Measurements from ENCODE around the gene ARHGAP5. TPM values are rescaled to one million over a fixed set of nuclear protein-coding genes. Genes with fewer than 3 reads are reported as not detected.
A peak's percentile ranks its signal among the peaks of the same experiment; 100 is the strongest.

The ARHGAP5 gene
- total RNA-seq, 1 experiment from 2014 or later: 100 TPM

GRCh38 chr14:32078023-32078857, 1.1 kb downstream of the ARHGAP5 start:
- Mint-ChIP-seq H3K27me3 (ENCODE audit: insufficient read depth, unreplicated experiment) (no peaks in the 10 kb centered on the region), H3K27ac (ENCODE audit: low read depth, unreplicated experiment) (peak overlapping the region; percentile 96), H3K36me3 (ENCODE audit: insufficient read depth, unreplicated experiment) (peaks cover 15% of the 10 kb centered on the region), H3K4me3 (ENCODE audit: unreplicated experiment) (peak overlapping the region; percentile 98), H3K9me3 (ENCODE audit: unreplicated experiment) (no peaks in the 10 kb centered on the region), H3K4me1 (ENCODE audit: insufficient read depth, unreplicated experiment) (peaks cover 36% of the 10 kb centered on the region)
- TF ChIP-seq, protein P1, sequence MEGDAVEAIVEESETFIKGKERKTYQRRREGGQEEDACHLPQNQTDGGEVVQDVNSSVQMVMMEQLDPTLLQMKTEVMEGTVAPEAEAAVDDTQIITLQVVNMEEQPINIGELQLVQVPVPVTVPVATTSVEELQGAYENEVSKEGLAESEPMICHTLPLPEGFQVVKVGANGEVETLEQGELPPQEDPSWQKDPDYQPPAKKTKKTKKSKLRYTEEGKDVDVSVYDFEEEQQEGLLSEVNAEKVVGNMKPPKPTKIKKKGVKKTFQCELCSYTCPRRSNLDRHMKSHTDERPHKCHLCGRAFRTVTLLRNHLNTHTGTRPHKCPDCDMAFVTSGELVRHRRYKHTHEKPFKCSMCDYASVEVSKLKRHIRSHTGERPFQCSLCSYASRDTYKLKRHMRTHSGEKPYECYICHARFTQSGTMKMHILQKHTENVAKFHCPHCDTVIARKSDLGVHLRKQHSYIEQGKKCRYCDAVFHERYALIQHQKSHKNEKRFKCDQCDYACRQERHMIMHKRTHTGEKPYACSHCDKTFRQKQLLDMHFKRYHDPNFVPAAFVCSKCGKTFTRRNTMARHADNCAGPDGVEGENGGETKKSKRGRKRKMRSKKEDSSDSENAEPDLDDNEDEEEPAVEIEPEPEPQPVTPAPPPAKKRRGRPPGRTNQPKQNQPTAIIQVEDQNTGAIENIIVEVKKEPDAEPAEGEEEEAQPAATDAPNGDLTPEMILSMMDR (IDR thresholded peaks at IDR 0.05; ENCODE audit: unreplicated experiment): no peak
- ChIA-PET CTCF (interaction anchor here (0.6 to 1.4 kb wide), 3 partner anchors 104 to 143 kb away, joined by 3 to 6 read pairs (median 4); no protein-coding TSS in a partner anchor), POLR2A (interaction anchor here (0.7 to 4.5 kb wide), 34 partner anchors 8 to 622 kb away, joined by 3 to 80 read pairs (median 4); partner anchors contain the start of gene RNU6-8)
- intact Hi-C loops (cut with micrococcal nuclease): loop anchor here (5.0 to 10.0 kb wide), 2 partner anchors 86 to 623 kb away; partner anchors contain the start of gene DTD2
- no TSS peak for BruUV-seq (replicated peaks)
- peak; percentile 56 for DNase-seq (ENCODE audit: unreplicated experiment)

DNA sequence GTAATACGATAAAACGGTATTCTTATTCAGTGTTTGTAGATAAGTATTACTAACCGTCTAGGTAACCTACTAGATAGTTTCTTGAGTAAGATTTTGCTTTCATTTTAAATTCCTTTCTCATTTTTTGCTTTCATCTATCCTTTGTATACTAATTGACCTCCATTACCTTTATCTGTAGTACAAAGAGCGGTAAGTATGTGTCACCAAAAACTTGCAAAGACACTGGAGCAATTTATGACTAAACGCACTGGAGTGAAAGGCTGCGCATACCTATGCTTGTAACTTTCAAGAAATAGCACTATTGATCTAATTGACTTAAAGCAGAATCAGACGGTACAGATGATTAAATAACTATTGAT, 1.7 kb downstream of the ARHGAP5 start:
- TSS peak; percentile 30 for BruUV-seq (replicated peaks)
- intact Hi-C loops (cut with micrococcal nuclease): loop anchor here (5.0 to 10.0 kb wide), 2 partner anchors 87 to 624 kb away; partner anchors contain the start of gene DTD2

DNA sequence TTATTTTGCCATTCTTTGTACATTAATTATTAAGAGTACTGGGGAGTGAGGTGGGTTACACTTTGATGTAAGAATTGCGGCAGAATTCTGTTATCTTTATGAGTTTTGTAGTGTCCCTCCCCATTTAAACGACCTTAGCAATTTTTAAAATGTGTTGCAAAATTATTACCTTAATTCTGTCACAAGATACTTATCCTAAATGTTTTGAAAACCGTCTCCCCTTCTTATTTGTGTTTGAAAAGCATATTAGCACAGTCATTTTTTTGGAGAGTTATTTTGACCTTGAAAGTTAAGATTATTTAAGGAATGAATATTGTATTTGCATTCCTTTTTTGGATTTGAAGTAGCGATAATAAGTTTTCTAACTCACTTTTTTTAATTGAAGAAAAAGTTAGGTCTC, 2.2 kb downstream of the ARHGAP5 start:
- Mint-ChIP-seq H3K9me3 (ENCODE audit: unreplicated experiment) (no peaks in the 10 kb centered on the region), H3K36me3 (ENCODE audit: insufficient read depth, unreplicated experiment) (peaks cover 15% of the 10 kb centered on the region), H3K4me1 (ENCODE audit: insufficient read depth, unreplicated experiment) (peaks cover 39% of the 10 kb centered on the region), H3K27ac (ENCODE audit: low read depth, unreplicated experiment) (peak overlapping the region; percentile 96), H3K4me3 (ENCODE audit: unreplicated experiment) (peak overlapping the region; percentile 98), H3K27me3 (ENCODE audit: insufficient read depth, unreplicated experiment) (no peaks in the 10 kb centered on the region)
- ChIA-PET POLR2A (interaction anchor here (1.5 kb wide), 1 partner anchor 141 kb away, joined by 6 read pairs; no protein-coding TSS in a partner anchor), CTCF (no interaction called here)
- no peak for DNase-seq (ENCODE audit: unreplicated experiment)
- intact Hi-C loops (cut with micrococcal nuclease): loop anchor here (5.0 to 10.0 kb wide), 2 partner anchors 87 to 624 kb away; partner anchors contain the start of gene DTD2
- TF ChIP-seq, protein P1 (IDR thresholded peaks at IDR 0.05; ENCODE audit: unreplicated experiment): no peak
- BruUV-seq (replicated peaks): no TSS peak

More for the DNA sequence above, 1.7 kb downstream of the ARHGAP5 start:
- ChIA-PET CTCF (interaction anchor here (1.4 kb wide), 1 partner anchor 144 kb away, joined by 6 read pairs; no protein-coding TSS in a partner anchor), POLR2A (interaction anchor here (0.9 to 4.5 kb wide), 18 partner anchors 7 to 622 kb away, joined by 3 to 80 read pairs (median 9); no protein-coding TSS in a partner anchor)
- Mint-ChIP-seq H3K27me3 (ENCODE audit: insufficient read depth, unreplicated experiment) (no peaks in the 10 kb centered on the region), H3K9me3 (ENCODE audit: unreplicated experiment) (no peaks in the 10 kb centered on the region), H3K36me3 (ENCODE audit: insufficient read depth, unreplicated experiment) (peaks cover 15% of the 10 kb centered on the region), H3K27ac (ENCODE audit: low read depth, unreplicated experiment) (peak overlapping the region; percentile 96), H3K4me1 (ENCODE audit: insufficient read depth, unreplicated experiment) (peaks cover 36% of the 10 kb centered on the region), H3K4me3 (ENCODE audit: unreplicated experiment) (peak overlapping the region; percentile 98)
- peak; percentile 46 for DNase-seq (ENCODE audit: unreplicated experiment)
- TF ChIP-seq, protein P1 (IDR thresholded peaks at IDR 0.05; ENCODE audit: unreplicated experiment): no peak

DNA sequence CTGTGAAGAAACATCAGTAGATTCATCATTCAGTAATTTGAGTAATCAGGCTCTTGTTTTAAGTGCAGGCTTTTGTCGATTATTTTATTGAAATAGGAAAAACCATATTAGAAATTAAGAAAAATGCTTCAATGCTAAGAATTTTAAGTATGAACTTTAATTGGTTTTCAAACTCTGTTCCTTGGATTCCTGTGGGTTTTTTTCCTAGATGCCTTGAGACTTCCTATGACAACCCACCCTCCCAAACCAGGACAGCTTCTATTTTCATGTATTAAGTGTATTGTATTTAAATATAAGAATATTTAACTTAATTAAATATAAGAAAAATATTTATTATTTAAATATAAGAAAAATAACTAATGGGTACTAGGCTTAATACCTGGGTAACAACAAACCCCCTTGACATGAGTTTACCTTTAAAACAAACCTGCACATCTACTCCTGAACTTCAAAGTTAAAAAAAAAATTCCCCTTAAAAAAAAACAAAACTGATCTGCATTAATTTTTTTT, 3.0 kb downstream of the ARHGAP5 start:
- TF ChIP-seq, protein P1 (IDR thresholded peaks at IDR 0.05; ENCODE audit: unreplicated experiment): no peak
- POLR2A ChIA-PET: interaction anchor here (0.7 to 1.8 kb wide), 7 partner anchors 11 to 142 kb away, joined by 3 to 6 read pairs (median 4); partner anchors contain the start of gene RNU6-8
- Mint-ChIP-seq H3K9me3 (ENCODE audit: unreplicated experiment) (no peaks in the 10 kb centered on the region), H3K4me1 (ENCODE audit: insufficient read depth, unreplicated experiment) (peaks cover 41% of the 10 kb centered on the region), H3K27ac (ENCODE audit: low read depth, unreplicated experiment) (no peak overlapping the region), H3K36me3 (ENCODE audit: insufficient read depth, unreplicated experiment) (peaks cover 23% of the 10 kb centered on the region), H3K4me3 (ENCODE audit: unreplicated experiment) (peak overlapping the region; percentile 98), H3K27me3 (ENCODE audit: insufficient read depth, unreplicated experiment) (no peaks in the 10 kb centered on the region)
- CTCF ChIA-PET: interaction anchor here (0.6 to 1.2 kb wide), 4 partner anchors 145 to 175 kb away, joined by 3 to 4 read pairs (median 3); no protein-coding TSS in a partner anchor
- BruUV-seq (replicated peaks): no TSS peak
- no peak for DNase-seq (ENCODE audit: unreplicated experiment)
- intact Hi-C loops (cut with micrococcal nuclease): no loop called here
